GM12801 (cell line): ENCODE results near the gene CRIP1.

Experiments
- TF ChIP-seq, protein P1 (sequence below): IDR thresholded peaks from one replicate; pipeline ENCODE4 v1.5.1; 2011; ENCODE audit warnings: control low read depth; ENCODE audit not compliant: insufficient read length; ENCODE audit errors: extremely low read depth

The CRIP1 gene

DNA sequence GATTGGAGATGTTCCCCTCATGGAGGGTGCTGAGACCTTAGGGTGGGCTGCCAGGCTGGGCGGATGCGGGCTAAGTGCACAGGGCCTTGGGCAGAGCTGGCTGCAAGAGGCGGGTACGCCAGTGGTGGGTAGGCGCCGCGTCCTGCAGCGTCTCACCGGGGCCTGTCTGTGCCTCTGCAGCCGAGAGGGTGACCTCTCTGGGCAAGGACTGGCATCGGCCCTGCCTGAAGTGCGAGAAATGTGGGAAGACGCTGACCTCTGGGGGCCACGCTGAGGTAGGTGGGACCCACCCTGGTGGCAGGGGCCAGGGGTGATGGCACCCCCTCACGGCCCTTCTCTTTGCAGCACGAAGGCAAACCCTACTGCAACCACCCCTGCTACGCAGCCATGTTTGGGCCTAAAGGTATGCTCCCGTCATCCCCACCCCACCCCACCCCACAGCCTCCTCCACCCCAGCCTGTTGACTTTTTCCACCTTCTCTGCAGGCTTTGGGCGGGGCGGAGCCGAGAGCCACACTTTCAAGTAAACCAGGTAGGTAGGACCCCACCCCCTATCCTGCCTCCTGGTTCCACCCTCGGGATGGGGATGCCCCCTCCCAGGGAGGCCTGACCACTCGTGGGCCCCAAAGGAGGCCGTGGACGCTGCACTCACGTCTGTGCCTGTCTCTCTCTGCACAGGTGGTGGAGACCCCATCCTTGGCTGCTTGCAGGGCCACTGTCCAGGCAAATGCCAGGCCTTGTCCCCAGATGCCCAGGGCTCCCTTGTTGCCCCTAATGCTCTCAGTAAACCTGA is 1.5 kb downstream of the CRIP1 start:
- TF ChIP-seq, protein P1, sequence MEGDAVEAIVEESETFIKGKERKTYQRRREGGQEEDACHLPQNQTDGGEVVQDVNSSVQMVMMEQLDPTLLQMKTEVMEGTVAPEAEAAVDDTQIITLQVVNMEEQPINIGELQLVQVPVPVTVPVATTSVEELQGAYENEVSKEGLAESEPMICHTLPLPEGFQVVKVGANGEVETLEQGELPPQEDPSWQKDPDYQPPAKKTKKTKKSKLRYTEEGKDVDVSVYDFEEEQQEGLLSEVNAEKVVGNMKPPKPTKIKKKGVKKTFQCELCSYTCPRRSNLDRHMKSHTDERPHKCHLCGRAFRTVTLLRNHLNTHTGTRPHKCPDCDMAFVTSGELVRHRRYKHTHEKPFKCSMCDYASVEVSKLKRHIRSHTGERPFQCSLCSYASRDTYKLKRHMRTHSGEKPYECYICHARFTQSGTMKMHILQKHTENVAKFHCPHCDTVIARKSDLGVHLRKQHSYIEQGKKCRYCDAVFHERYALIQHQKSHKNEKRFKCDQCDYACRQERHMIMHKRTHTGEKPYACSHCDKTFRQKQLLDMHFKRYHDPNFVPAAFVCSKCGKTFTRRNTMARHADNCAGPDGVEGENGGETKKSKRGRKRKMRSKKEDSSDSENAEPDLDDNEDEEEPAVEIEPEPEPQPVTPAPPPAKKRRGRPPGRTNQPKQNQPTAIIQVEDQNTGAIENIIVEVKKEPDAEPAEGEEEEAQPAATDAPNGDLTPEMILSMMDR = no peak

DNA sequence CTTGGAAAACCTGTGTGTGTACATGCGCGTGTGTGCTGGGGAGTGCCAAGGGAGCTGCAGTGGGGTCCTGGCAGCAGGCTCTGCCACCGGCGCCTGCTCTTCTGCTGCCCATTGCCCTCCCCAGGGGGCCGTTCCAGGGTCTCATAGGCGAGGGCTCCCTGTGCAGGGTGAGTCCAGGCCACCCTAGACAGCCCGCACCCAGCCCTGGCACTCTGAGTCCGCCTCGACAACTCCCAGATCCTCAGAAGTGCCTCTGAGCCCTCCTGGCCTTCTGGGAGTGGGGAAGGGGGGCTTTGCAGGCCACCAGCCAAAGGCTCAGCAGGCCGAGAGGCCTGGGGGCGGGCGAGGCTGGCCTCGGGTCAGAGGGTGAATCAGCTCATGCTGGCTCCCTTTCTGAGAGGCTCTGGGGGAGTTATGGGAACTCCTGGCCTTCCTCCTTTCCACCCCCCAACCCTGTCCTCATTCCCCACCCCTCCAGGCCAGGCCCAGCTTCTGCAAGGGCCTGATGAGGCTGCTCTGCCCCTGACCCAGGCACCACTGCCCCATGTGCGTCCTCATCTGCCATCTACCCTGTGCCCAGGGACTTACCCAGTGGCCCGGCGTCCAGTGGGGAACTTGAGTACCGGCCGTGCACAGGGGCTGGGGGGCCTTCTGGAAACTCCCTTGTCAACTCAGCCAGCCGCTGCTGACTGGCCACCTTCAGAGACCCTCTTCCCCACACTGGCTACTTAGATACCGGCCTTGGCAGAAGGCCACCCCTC is 2.3 kb downstream of the CRIP1 start:
- TF ChIP-seq, protein P1 = no peak

DNA sequence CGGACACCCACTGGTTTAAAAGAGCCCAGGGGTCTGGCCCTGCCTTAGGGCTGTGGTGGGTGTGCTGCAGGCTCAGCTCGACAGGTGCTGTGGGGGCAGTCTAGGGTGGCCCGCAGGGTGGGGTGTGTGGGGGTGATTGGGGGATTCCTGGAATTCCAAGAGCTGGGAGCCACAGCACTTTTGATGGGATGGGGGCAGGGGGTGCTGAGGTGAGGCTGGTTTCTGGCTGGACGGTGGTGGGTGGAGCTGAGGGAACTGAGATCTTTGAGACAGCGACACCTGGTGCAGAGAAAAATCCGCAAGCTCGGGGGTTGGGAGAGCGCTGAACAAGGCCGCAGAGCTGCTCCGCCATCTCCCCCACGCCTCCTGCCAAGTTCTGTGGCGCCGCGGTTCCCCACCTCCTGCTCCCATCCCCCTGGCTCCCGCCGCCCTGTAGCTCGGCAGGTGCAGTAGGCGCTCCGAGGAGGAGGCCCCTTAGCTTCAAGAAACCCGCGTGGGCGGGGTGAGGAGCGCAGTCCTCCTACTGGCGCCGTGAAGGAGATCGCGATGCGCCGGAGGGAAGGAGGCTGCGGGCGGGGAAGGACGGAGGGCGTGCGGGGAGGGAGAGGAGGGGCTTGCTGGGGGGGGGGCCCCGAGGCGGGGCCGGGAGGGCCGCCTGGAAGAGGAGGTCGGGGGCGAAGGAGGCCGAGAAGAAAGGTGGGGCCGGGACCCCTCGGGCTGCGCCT is 3.0 kb downstream of the CRIP1 start:
- TF ChIP-seq, protein P1 = no peak

DNA sequence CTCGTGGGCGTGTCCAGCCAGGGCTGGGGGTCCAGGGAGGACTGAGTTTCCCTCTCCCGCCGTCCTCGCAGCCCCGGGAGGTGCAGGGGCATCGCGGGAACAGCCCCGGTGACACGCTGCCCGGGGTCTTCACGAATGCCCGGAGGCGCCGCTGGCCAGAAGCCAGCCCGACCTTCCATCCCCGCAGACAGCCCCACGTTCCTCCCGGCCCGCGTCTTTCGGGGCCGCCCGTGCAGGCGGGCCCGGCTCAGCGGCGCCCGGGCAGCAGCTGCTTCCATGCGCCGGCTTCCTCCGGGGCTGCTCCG is 3.5 kb downstream of the CRIP1 start:
- TF ChIP-seq, protein P1 = no peak

DNA sequence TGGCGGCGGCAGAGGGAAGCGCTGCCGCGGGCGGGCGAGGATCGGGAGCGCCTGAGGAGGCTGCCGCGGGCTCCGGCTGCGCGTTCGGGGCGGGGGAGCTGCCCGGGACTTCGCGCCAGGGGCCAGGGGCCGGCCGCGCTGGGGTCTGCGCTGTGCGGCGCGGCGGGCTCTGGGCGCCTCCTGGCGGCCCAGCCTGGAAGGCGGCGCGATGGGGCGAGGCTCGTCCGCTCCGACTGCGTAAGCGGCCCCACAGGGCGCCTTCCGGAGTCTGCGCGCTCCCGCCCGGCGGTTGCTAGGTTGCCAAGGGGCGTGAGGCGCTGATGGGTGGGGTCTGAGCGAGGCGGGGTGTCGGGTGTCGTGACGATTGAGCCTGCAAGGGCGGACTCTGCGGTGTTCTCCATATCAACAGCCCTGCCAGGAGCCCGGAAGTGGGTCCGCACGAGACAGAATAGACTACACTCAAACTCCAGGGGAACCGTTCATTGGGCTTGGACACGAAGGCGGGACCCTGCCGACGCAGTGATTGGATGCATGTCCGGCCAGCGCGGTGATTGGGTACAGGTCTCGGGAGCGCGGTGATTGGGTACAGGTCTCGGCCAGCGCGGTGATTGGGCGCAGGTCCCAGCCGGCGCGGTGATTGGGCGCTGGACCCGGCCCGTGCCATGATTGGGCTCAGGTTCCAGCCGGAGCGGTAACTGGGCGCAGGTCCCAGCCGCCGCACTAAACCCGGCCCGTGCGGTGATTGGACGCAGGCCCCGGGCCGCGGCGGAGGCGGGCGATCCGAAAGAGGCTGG is 4.1 kb downstream of the CRIP1 start, which contains the start of gene TEDC1:
Gene TEDC1 (plus strand): TSS at position 675 of the 794 bp plus-strand sequence. CDS start 130 bp downstream, outside the sequence.
- TF ChIP-seq, protein P1 = no peak

DNA sequence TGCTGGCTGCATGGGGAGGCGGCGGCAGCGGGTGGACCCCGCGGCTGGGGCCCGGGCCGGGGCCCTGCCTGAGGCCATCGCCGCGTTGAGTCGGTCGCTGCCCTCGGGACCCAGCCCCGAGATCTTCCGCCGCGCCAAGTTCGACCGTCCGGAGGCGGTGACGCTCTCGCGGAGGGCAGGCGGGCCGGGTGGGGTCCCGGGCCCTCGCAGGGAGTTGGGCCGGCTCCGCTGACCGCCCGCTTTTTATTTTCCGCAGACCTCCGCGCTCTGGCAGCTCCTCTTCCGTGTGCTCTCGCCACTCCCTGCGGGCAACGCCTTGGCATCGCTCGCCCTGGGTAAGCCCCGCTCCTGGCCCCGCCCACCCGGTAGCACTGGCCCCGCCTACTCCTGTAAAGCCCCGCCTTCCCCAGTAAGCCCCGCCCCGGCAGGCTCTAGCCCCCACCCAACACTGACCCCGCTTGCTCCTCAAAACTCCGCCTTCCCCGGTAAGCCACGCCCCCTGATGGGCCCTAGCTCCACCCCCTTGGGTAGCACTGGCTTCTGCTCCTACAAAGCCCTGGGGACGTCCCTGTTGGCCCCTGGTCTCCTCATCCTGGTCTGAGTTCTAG is 4.8 kb downstream of the CRIP1 start:
- TF ChIP-seq, protein P1 = no peak
